Measurements from ENCODE around the gene CASP4.

DNA sequence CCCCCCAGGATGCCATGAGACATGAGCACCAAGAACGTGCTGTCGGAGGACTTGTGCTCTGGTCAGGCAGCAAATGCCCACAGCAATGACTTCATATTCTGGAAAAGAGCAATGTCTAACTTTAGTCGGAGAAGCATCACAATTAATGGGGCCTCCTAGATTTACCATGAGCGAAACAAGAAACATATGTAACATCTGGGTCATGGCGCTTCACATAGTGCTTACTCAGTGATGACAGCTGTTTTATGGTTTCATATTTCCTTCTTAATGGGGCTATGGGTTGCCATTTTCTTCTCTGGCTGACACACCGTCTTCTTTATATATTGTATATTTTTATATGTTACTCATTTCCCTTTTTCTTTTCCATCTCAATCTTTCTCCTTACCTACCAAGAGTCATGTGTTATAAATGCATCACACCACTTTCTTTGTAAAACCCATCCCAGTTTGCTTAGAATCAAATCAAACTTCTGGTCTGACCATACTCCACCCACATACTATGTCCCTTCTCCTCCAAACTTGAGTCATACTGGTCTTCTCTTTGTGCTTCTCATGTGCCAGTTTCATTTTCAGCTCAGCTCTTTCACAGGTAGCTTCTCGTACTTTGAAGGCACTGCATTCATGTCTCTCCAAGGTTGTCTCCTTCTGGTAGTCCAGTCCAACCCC is 60.7 kb downstream of the CASP4 start:
- TF ChIP-seq, protein P1, sequence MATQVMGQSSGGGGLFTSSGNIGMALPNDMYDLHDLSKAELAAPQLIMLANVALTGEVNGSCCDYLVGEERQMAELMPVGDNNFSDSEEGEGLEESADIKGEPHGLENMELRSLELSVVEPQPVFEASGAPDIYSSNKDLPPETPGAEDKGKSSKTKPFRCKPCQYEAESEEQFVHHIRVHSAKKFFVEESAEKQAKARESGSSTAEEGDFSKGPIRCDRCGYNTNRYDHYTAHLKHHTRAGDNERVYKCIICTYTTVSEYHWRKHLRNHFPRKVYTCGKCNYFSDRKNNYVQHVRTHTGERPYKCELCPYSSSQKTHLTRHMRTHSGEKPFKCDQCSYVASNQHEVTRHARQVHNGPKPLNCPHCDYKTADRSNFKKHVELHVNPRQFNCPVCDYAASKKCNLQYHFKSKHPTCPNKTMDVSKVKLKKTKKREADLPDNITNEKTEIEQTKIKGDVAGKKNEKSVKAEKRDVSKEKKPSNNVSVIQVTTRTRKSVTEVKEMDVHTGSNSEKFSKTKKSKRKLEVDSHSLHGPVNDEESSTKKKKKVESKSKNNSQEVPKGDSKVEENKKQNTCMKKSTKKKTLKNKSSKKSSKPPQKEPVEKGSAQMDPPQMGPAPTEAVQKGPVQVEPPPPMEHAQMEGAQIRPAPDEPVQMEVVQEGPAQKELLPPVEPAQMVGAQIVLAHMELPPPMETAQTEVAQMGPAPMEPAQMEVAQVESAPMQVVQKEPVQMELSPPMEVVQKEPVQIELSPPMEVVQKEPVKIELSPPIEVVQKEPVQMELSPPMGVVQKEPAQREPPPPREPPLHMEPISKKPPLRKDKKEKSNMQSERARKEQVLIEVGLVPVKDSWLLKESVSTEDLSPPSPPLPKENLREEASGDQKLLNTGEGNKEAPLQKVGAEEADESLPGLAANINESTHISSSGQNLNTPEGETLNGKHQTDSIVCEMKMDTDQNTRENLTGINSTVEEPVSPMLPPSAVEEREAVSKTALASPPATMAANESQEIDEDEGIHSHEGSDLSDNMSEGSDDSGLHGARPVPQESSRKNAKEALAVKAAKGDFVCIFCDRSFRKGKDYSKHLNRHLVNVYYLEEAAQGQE (IDR thresholded peaks at IDR 0.05) = no peak
- TF ChIP-seq, protein P2, sequence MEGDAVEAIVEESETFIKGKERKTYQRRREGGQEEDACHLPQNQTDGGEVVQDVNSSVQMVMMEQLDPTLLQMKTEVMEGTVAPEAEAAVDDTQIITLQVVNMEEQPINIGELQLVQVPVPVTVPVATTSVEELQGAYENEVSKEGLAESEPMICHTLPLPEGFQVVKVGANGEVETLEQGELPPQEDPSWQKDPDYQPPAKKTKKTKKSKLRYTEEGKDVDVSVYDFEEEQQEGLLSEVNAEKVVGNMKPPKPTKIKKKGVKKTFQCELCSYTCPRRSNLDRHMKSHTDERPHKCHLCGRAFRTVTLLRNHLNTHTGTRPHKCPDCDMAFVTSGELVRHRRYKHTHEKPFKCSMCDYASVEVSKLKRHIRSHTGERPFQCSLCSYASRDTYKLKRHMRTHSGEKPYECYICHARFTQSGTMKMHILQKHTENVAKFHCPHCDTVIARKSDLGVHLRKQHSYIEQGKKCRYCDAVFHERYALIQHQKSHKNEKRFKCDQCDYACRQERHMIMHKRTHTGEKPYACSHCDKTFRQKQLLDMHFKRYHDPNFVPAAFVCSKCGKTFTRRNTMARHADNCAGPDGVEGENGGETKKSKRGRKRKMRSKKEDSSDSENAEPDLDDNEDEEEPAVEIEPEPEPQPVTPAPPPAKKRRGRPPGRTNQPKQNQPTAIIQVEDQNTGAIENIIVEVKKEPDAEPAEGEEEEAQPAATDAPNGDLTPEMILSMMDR (IDR thresholded peaks at IDR 0.05; ENCODE audit: low read depth, low read length, missing input control) = no peak
- TF ChIP-seq TAF1 (conservative IDR thresholded peaks at IDR 0.05) (no peak), JUND (IDR thresholded peaks at IDR 0.05) (no peak), YY1 (IDR thresholded peaks at IDR 0.05) (no peak)
